H1 (cell line): ENCODE data around the gene INTS7. TPM values are rescaled to one million over a fixed set of nuclear protein-coding genes. Genes with fewer than 3 reads are reported as not detected.

Source experiments
- CTCF ChIA-PET: fragments of 300-600 bp; sonication (Branson Sonifier 250); formaldehyde crosslinking; loops from one replicate; lab custom pipeline; 2021; ENCODE audit not compliant: partially characterized antibody; lab: Charles Lee
- POLR2A ChIA-PET: fragments of 300-600 bp; sonication (Branson Sonifier 250); formaldehyde crosslinking; loops from one replicate; lab custom pipeline; 2021; ENCODE audit warnings: inconsistent platforms; ENCODE audit not compliant: partially characterized antibody; lab: Charles Lee
- DNase-seq, 2 experiments: peaks; one replicate each; pipeline versions ENCODE4 v3.0.0 to v3.0.0-alpha.2; 2010 to 2022; ENCODE audit warnings: low spot score in 2 of 2, low read depth in 1 of 2, mixed read lengths in 1 of 2
- FAIRE-seq: peaks from 2 replicates; lab custom pipeline; 2011; peaks lifted over from hg19 to GRCh38; lab: Jason Lieb, UNC
- H2AFZ ChIP-seq: 2 replicates; pipeline ENCODE4 v1.8.1; 2012; ENCODE audit warnings: low read length, inconsistent platforms
- H2AK5ac ChIP-seq: 2 replicates; pipeline ENCODE4 v1.6.1; 2013; ENCODE audit warnings: low read depth, low read length
- H2BK120ac ChIP-seq: replicated peaks from 2 replicates; pipeline ENCODE3; 2013; ENCODE audit warnings: low read depth, low read length, inconsistent platforms
- H2BK12ac ChIP-seq: 2 replicates; pipeline ENCODE4 v1.6.1; 2013; ENCODE audit warnings: low read depth, low read length
- H2BK15ac ChIP-seq: 2 replicates; pipeline ENCODE4 v1.6.1; 2013; ENCODE audit warnings: low read length
- H2BK20ac ChIP-seq: 2 replicates; pipeline ENCODE4 v1.6.1; 2013; ENCODE audit warnings: low read length
- H2BK5ac ChIP-seq: 2 replicates; pipeline ENCODE4 v1.6.1; 2013; ENCODE audit warnings: low read depth, low read length
- H3K14ac ChIP-seq: 2 replicates; pipeline ENCODE4 v1.6.1; 2013; ENCODE audit warnings: inconsistent platforms; ENCODE audit not compliant: insufficient read length
- H3K18ac ChIP-seq: 2 replicates; pipeline ENCODE4 v1.6.1; 2013; ENCODE audit warnings: low read length; ENCODE audit errors: extremely low read depth
- H3K23ac ChIP-seq: 2 replicates; pipeline ENCODE4 v1.6.1; 2013; ENCODE audit warnings: inconsistent platforms; ENCODE audit not compliant: insufficient read length
- H3K23me2 ChIP-seq: 2 replicates; pipeline ENCODE4 v1.6.1; 2013; ENCODE audit warnings: low read depth, low read length
- H3K27ac ChIP-seq: 2 replicates; pipeline ENCODE4 v1.6.1; 2011; ENCODE audit warnings: low read depth, low read length, inconsistent platforms
- H3K27me3 ChIP-seq, 4 experiments: replicated peaks in 1 of 4; 1 replicate in 1 of 4; 2 replicates in 3 of 4; pipeline versions ENCODE4 v1.6.1 to v1.8.1; 2011 to 2013; ENCODE audit warnings: low read length in 3 of 4, mild to moderate bottlenecking in 3 of 4, inconsistent platforms in 2 of 4, mixed read lengths in 2 of 4, moderate library complexity in 1 of 4; ENCODE audit not compliant: control insufficient read depth in 3 of 4, insufficient read depth in 3 of 4; ENCODE audit errors: extremely low read depth in 1 of 4
- H3K36me3 ChIP-seq, 4 experiments: 2 replicates each; pipeline versions ENCODE4 v1.6.1 to v1.8.1; 2011 to 2013; ENCODE audit warnings: mild to moderate bottlenecking in 4 of 4, low read length in 3 of 4, moderate library complexity in 2 of 4, control low read depth in 1 of 4, inconsistent platforms in 1 of 4; ENCODE audit not compliant: insufficient read depth in 4 of 4, control insufficient read depth in 2 of 4
- H3K4ac ChIP-seq: replicated peaks from 2 replicates; pipeline ENCODE3; 2013; ENCODE audit warnings: low read length, low read depth, mixed read lengths, inconsistent platforms; ENCODE audit not compliant: insufficient read length
- H3K4me1 ChIP-seq, 4 experiments: replicated peaks in 1 of 4; 1 replicate in 1 of 4; 2 replicates in 3 of 4; pipeline versions ENCODE4 v1.6.1 to v1.8.1; 2011 to 2013; ENCODE audit warnings: low read length in 3 of 4, inconsistent platforms in 2 of 4, mixed read lengths in 1 of 4; ENCODE audit not compliant: insufficient read depth in 4 of 4, control insufficient read depth in 3 of 4
- H3K4me2 ChIP-seq, 2 experiments: 2 replicates each; pipeline versions ENCODE4 v1.6.1 to v1.8.1; 2011 to 2013; ENCODE audit warnings: low read depth in 2 of 2, low read length in 2 of 2, control low read depth in 1 of 2, inconsistent platforms in 1 of 2, mild to moderate bottlenecking in 1 of 2; ENCODE audit not compliant: insufficient read depth in 1 of 2
- H3K4me3 ChIP-seq, 4 experiments: fragments of 200-600, 300-600 bp in 1 of 4; sonication (generic), shearing (Covaris generic), sonication (Bioruptor Twin) in 1 of 4; 2 replicates each; pipeline versions ENCODE4 v1.5.1 to v1.8.1; 2011 to 2016; ENCODE audit warnings: low read length in 4 of 4, low read depth in 3 of 4, control low read depth in 2 of 4, inconsistent platforms in 2 of 4, mild to moderate bottlenecking in 2 of 4, mixed read lengths in 1 of 4, moderate library complexity in 1 of 4; ENCODE audit not compliant: insufficient read depth in 2 of 4; ENCODE audit errors: extremely low read depth in 1 of 4
- H3K56ac ChIP-seq: replicated peaks from 2 replicates; pipeline ENCODE3; 2013; ENCODE audit warnings: low read depth, mild to moderate bottlenecking, mixed read lengths, low read length, inconsistent platforms; ENCODE audit not compliant: insufficient read length
- H3K79me1 ChIP-seq: 2 replicates; pipeline ENCODE4 v1.6.1; 2013; ENCODE audit warnings: low read depth, low read length, control low read depth
- H3K79me2 ChIP-seq, 2 experiments: 2 replicates each; pipeline versions ENCODE4 v1.6.1 to v1.8.1; 2012 to 2013; ENCODE audit warnings: low read length in 2 of 2, mild to moderate bottlenecking in 2 of 2, inconsistent platforms in 1 of 2; ENCODE audit not compliant: insufficient read depth in 2 of 2, control insufficient read depth in 1 of 2
- H3K9ac ChIP-seq, 4 experiments: replicated peaks in 1 of 4; 1 replicate in 1 of 4; 2 replicates in 3 of 4; pipeline versions ENCODE4 v1.6.1 to v1.8.1; 2011 to 2013; ENCODE audit warnings: low read depth in 3 of 4, low read length in 3 of 4, control low read depth in 2 of 4, mild to moderate bottlenecking in 2 of 4, moderate library complexity in 2 of 4, inconsistent platforms in 1 of 4; ENCODE audit errors: extremely low read depth in 1 of 4
- H3K9me3 ChIP-seq, 2 experiments: 2 replicates each; pipeline versions ENCODE4 v1.6.1 to v1.8.1; 2012 to 2013; ENCODE audit warnings: mild to moderate bottlenecking in 2 of 2, moderate library complexity in 2 of 2, control low read depth in 1 of 2, inconsistent platforms in 1 of 2, low read depth in 1 of 2, low read length in 1 of 2, mixed read lengths in 1 of 2; ENCODE audit not compliant: insufficient read depth in 2 of 2
- H4K20me1 ChIP-seq, 2 experiments: replicated peaks in 1 of 2; 2 replicates each; pipeline versions ENCODE3 to v1.8.1; 2011 to 2013; ENCODE audit warnings: inconsistent platforms in 2 of 2, low read length in 2 of 2, mild to moderate bottlenecking in 1 of 2; ENCODE audit not compliant: insufficient read depth in 2 of 2, control insufficient read depth in 1 of 2
- H4K5ac ChIP-seq: 2 replicates; pipeline ENCODE4 v1.6.1; 2013; ENCODE audit warnings: low read length, low read depth, mixed read lengths, inconsistent platforms; ENCODE audit not compliant: insufficient read length
- H4K8ac ChIP-seq: 2 replicates; pipeline ENCODE4 v1.8.0; 2013; ENCODE audit warnings: mild to moderate bottlenecking, moderate library complexity, low read length, inconsistent platforms; ENCODE audit not compliant: insufficient read depth; ENCODE audit errors: extremely low read depth
- H4K91ac ChIP-seq: replicated peaks from 2 replicates; pipeline ENCODE3; 2013; ENCODE audit warnings: low read length, mixed read lengths, inconsistent platforms; ENCODE audit not compliant: insufficient read length
- ATF3 ChIP-seq: IDR thresholded peaks from 2 replicates; pipeline ENCODE4 v1.6.1; 2011; ENCODE audit warnings: low read depth, mild to moderate bottlenecking, low read length; ENCODE audit not compliant: insufficient read depth
- BACH1 ChIP-seq: IDR thresholded peaks from 2 replicates; pipeline ENCODE4 v1.6.1; 2012; ENCODE audit warnings: low read length, improper control_type of control experiment
- CBX5 ChIP-seq: fragments of 300-800, 300-1000 bp; sonication (generic); IDR thresholded peaks from 2 replicates; pipeline ENCODE4 v1.7.1; 2016; ENCODE audit warnings: antibody characterized with exemption, low read length, low read depth
- CTBP2 ChIP-seq: IDR thresholded peaks from 2 replicates; pipeline ENCODE4 v1.7.0; 2011; ENCODE audit warnings: borderline replicate concordance, mild to moderate bottlenecking, moderate library complexity, mixed read lengths, low read length; ENCODE audit not compliant: insufficient read depth, insufficient read length
- JUND ChIP-seq: IDR thresholded peaks from 2 replicates; pipeline ENCODE4 v1.6.1; 2011; ENCODE audit warnings: mild to moderate bottlenecking, improper control_type of control experiment, low read length
- MAX ChIP-seq: IDR thresholded peaks from 2 replicates; pipeline ENCODE4 v1.6.1; 2012; ENCODE audit warnings: inconsistent platforms
- POLR2A ChIP-seq, 2 experiments: IDR thresholded peaks; 1 replicate in 1 of 2; 2 replicates in 1 of 2; pipeline ENCODE4 v1.6.1; 2011; ENCODE audit warnings: low read depth in 2 of 2, low read length in 2 of 2, mild to moderate bottlenecking in 2 of 2; ENCODE audit errors: control extremely low read depth in 1 of 2
- POU5F1 ChIP-seq: IDR thresholded peaks from 2 replicates; pipeline ENCODE4 v1.6.1; 2011; ENCODE audit warnings: low read depth, mild to moderate bottlenecking, low read length, moderate library complexity
- RFX5 ChIP-seq: IDR thresholded peaks from 2 replicates; pipeline ENCODE4 v1.6.1; 2011; ENCODE audit warnings: low read depth, low read length, improper control_type of control experiment, borderline replicate concordance
- RNF2 ChIP-seq: fragments of 200-900, 300-1000 bp; sonication (generic); IDR thresholded peaks from 2 replicates; pipeline ENCODE4 v1.7.1; 2016; ENCODE audit warnings: borderline replicate concordance, low read depth, mild to moderate bottlenecking, antibody characterized with exemption, low read length; ENCODE audit not compliant: poor library complexity, severe bottlenecking; ENCODE audit errors: missing control alignments
- RXRA ChIP-seq: IDR thresholded peaks from 2 replicates; pipeline ENCODE4 v1.6.1; 2011; ENCODE audit warnings: low read depth, mild to moderate bottlenecking, low read length, moderate library complexity; ENCODE audit not compliant: insufficient read depth
- SIRT6 ChIP-seq: IDR thresholded peaks from one replicate; pipeline ENCODE4 v1.7.1; 2012; ENCODE audit warnings: low read length, inconsistent platforms
- SIX5 ChIP-seq: IDR thresholded peaks from 2 replicates; pipeline ENCODE4 v1.6.1; 2011; ENCODE audit warnings: mild to moderate bottlenecking, low read depth, low read length
- TEAD4 ChIP-seq: IDR thresholded peaks from 2 replicates; pipeline ENCODE4 v1.6.1; 2012; ENCODE audit warnings: low read depth, low read length, inconsistent platforms, mixed read lengths
- WGBS, 2 experiments: shearing (Covaris generic) in 1 of 2; methylation state at CpG; one replicate each; pipeline versions ENCODE4 v1.1.6 to v1.1.7; 2013 to 2015; ENCODE audit warnings: low lambda C conversion rate in 2 of 2, mixed read lengths in 2 of 2, inconsistent platforms in 1 of 2, low coverage in 1 of 2, missing lambda C conversion rate in 1 of 2; ENCODE audit not compliant: insufficient replicate concordance in 2 of 2, insufficient coverage in 1 of 2, insufficient read length in 1 of 2; ENCODE audit errors: extremely low coverage in 1 of 2, missing lambda C conversion rate in 1 of 2; 5-methylcytosine and 5-hydroxymethylcytosine counted together
- polyA plus RNA-seq, 7 experiments: library from polyadenylated mRNA; depleted of rRNA in 3 of 7; stranded (reverse) in 5 of 7; unstranded in 2 of 7; fragments of >200 nt in 5 of 7; fragments of 200-250 nt in 2 of 7; gene quantifications; 1 replicate in 5 of 7; 2 replicates in 1 of 7; 4 replicates in 1 of 7; pipeline versions ENCODE4 v1.2.1 to v1.2.3, GENCODE V29; 2011 to 2013; ENCODE audit warnings: missing spikeins in 2 of 7, mixed read lengths in 2 of 7
- total RNA-seq: library from RNA; stranded (reverse); fragmentation: NEBNext Ultra II Directional; extraction: Animal tissue kit (Norgen Biotek cat#: 25700); gene quantifications from 2 replicates; pipeline ENCODE4 v1.2.1, GENCODE V29; 2021

INTS7 gene
- total and polyA plus RNA-seq, 2 of the 8 experiments (the other 6 are each of a cell fraction or from before 2014, with no cell fraction given): 15.2 to 22.4 TPM

GRCh38 chr1:211952299-211952698 is 83.1 kb downstream of the INTS7 start:
- Histone ChIP-seq H4K8ac (no peak overlapping the region), H3K27ac (no peak overlapping the region), H3K14ac (no peak overlapping the region), H2BK120ac (no peak overlapping the region), H2BK20ac (no peak overlapping the region), H3K4me2 (no peak overlapping the region), H2BK12ac (no peak overlapping the region), H2BK5ac (no peak overlapping the region), H3K18ac (no peak overlapping the region), H2AFZ (no peak overlapping the region), H3K4me1 (peaks cover 0 to 3% (median 2%) of the 10 kb centered on the region in 4 experiments; a peak in 2 of 7 replicates), H4K5ac (no peak overlapping the region), H3K79me1 (no peaks in the 10 kb centered on the region), H3K79me2 (no peaks in the 10 kb centered on the region), H2AK5ac (no peak overlapping the region), H4K20me1 (peaks cover 0 to 5% of the 10 kb centered on the region in 2 experiments), H3K56ac (no peak overlapping the region), H4K91ac (no peak overlapping the region), H3K4me3 (no peak overlapping the region), H3K36me3 (peaks cover 0 to 12% (median 0%) of the 10 kb centered on the region in 4 experiments; a peak in 3 of 8 replicates), H3K9me3 (no peaks in the 10 kb centered on the region), H3K27me3 (peaks cover 0 to 2% (median 0%) of the 10 kb centered on the region in 4 experiments; a peak in 2 of 7 replicates), H2BK15ac (no peak overlapping the region), H3K23me2 (no peaks in the 10 kb centered on the region), H3K9ac (peak overlapping the region in 1 of 4 experiments; percentile 1; a peak in 1 of 7 replicates), H3K4ac (no peak overlapping the region), H3K23ac (no peak overlapping the region)
- WGBS, 2 experiments: 87% methylated on average over 2 of the region's 2 CpGs; no CpG with 5 or more reads in 1 of the 2 experiments
- ChIA-PET CTCF (interaction anchor here (1.5 kb wide), 1 partner anchor 21 kb away, joined by 3 read pairs; no protein-coding TSS in a partner anchor), POLR2A (interaction anchor here (0.8 to 1.1 kb wide), 3 partner anchors 13 to 277 kb away, joined by 3 read pairs; partner anchors contain the start of gene NEK2)
- FAIRE-seq: no peak
- DNase-seq: no peak
- TF ChIP-seq JUND (no peak), RXRA (no peak), CTBP2 (no peak), POLR2A (IDR thresholded peaks at IDR 0.05; ENCODE audit: control extremely low read depth in 1 of 2, low read depth in 2 of 2, low read length in 2 of 2) (no peak), CBX5 (no peak), BACH1 (no peak), MAX (no peak), SIRT6 (no peak), ATF3 (no peak), SIX5 (no peak), POU5F1 (no peak), RNF2 (no peak), TEAD4 (no peak), RFX5 (no peak)
